GM18907 (cell line): ENCODE measurements around the gene NFATC1.
"Not testable (repeated sequence)": the region's sequence is repeated elsewhere in the genome, so short reads cannot be mapped to it uniquely, and the experiment has no call there.

ENCODE experiments used
- ATAC-seq: cut with Tn5 transposase; IDR thresholded peaks from one replicate; pipeline ENCODE4 v1.9.1; 2021; ENCODE audit warnings: mild to moderate bottlenecking, moderate library complexity; ENCODE audit not compliant: unreplicated experiment

Gene NFATC1

GRCh38 chr18:79375441-79376154 lies 20.1 kb upstream of the NFATC1 start:
- ATAC-seq, result no peak

GRCh38 chr18:79376661-79377060 lies 19.1 kb upstream of the NFATC1 start:
- ATAC-seq, result not testable (repeated sequence)

- no peak for ATAC-seq
Measured at GRCh38 chr18:79377187-79377891, 18.4 kb upstream of the NFATC1 start.

GRCh38 chr18:79378536-79379250 lies 17.0 kb upstream of the NFATC1 start:
- ATAC-seq, result peak; percentile 61

GRCh38 chr18:79379251-79379905 lies 16.4 kb upstream of the NFATC1 start:
- no peak for ATAC-seq

- ATAC-seq, result no peak
Measured at GRCh38 chr18:79379931-79380815, 15.6 kb upstream of the NFATC1 start.

GRCh38 chr18:79380816-79381806 lies 14.6 kb upstream of the NFATC1 start:
- no peak for ATAC-seq

- no peak for ATAC-seq
Measured at GRCh38 chr18:79381811-79382311, 13.9 kb upstream of the NFATC1 start.

GRCh38 chr18:79382681-79383387 lies 12.9 kb upstream of the NFATC1 start:
- no peak for ATAC-seq

GRCh38 chr18:79383388-79384056 lies 12.2 kb upstream of the NFATC1 start:
- ATAC-seq, result no peak

GRCh38 chr18:79384151-79384807 lies 11.5 kb upstream of the NFATC1 start:
- ATAC-seq, result no peak

- ATAC-seq, result no peak
Measured at GRCh38 chr18:79384834-79385233, 10.9 kb upstream of the NFATC1 start.

GRCh38 chr18:79385326-79385707 lies 10.4 kb upstream of the NFATC1 start:
- no peak for ATAC-seq

- ATAC-seq, result no peak
Measured at GRCh38 chr18:79385708-79386341, 9.9 kb upstream of the NFATC1 start.

GRCh38 chr18:79386547-79386946 lies 9.2 kb upstream of the NFATC1 start:
- no peak for ATAC-seq

GRCh38 chr18:79387214-79387613 lies 8.5 kb upstream of the NFATC1 start:
- no peak for ATAC-seq

GRCh38 chr18:79387615-79388014 lies 8.1 kb upstream of the NFATC1 start:
- no peak for ATAC-seq
